ENCODE results near the gene FAM83G. TPM values are rescaled to one million over a fixed set of nuclear protein-coding genes. Genes with fewer than 3 reads are reported as not detected.

Gene FAM83G
- total RNA-seq, 1 experiment from 2014 or later, result 31.4 TPM

GRCh38 chr17:18961634-18962493, 42.7 kb downstream of the FAM83G start (continued):
- TF ChIP-seq USF2 (CRISPR knock-in tag; IDR thresholded peaks at IDR 0.05) (no peak), EMX1 (CRISPR knock-in tag; IDR thresholded peaks at IDR 0.05) (no peak), ATF1 (CRISPR knock-in tag; IDR thresholded peaks at IDR 0.05) (no peak), OVOL2 (CRISPR knock-in tag; IDR thresholded peaks at IDR 0.05; ENCODE audit: borderline replicate concordance) (no peak), CREB1 (CRISPR knock-in tag; IDR thresholded peaks at IDR 0.05) (no peak), ZNF138 (CRISPR knock-in tag; conservative IDR thresholded peaks at IDR 0.05) (no peak), FOXK1 (CRISPR knock-in tag; IDR thresholded peaks at IDR 0.05) (no peak)

DNA sequence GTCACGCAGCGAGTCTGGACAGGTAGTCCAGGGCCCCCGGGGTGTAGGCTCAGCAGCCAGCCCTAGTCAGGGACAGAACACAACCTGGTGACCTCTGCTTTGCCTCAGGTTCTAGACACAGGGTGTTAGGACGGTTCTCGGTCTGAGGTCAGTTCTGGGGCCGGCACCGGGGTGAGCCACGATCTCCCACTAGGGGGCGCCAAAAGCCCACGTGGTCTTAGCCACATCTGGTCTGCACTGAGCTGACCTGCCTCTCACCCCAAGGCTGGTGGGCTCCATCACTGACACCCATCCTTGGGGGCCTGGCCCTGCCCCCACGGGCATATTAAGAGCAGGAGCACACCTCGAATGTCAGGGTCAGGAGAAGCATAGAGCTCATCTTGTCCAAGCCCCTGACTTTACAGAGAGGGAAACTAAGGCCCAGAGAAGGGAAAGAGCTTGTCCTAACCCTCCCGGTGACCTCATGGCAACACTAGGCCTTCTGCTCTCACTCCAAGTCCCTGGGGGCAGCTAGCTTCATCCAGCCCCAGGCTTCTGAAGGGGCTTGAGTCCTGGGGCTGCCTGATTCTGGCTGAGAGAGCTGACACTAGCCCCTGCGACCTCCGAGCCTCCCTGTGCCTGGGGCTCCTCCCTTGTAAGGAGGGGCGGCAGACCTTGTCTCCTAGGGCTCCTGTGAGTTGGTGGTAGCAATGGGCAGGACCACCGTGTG, 43.6 kb downstream of the FAM83G start:
- Mint-ChIP-seq H3K4me3 (no peak overlapping the region), H3K27me3 (ENCODE audit: low read depth) (no peaks in the 10 kb centered on the region), H3K9me3 (no peaks in the 10 kb centered on the region), H3K4me1 (peaks cover 8% of the 10 kb centered on the region), H3K36me3 (no peaks in the 10 kb centered on the region), H3K27ac (no peak overlapping the region)
- ATAC-seq, result peak; percentile 95
- CTCF ChIA-PET, result interaction anchor here (0.5 to 2.6 kb wide), 30 partner anchors 7 to 144 kb away, joined by 3 to 22 read pairs (median 5); partner anchors contain the start of genes FAM83G, PRPSAP2 and SLC5A10
- DNase-seq (ENCODE audit: low spot score), result peak; percentile 93
- POLR2A ChIA-PET, result no interaction called here
- TF ChIP-seq ZNF121 (CRISPR knock-in tag; IDR thresholded peaks at IDR 0.05) (no peak), GABPB1 (CRISPR knock-in tag; IDR thresholded peaks at IDR 0.05) (0 out of 2 replicates have a peak, but pooled peaks have one; percentile 22), IRF1 (CRISPR knock-in tag; IDR thresholded peaks at IDR 0.05) (no peak), ZNF281 (CRISPR knock-in tag; IDR thresholded peaks at IDR 0.05) (no peak), ZNF532 (CRISPR knock-in tag; IDR thresholded peaks at IDR 0.05; ENCODE audit: borderline replicate concordance) (no peak), NFYB (CRISPR knock-in tag; conservative IDR thresholded peaks at IDR 0.05; ENCODE audit: low read depth) (no peak), NR1H2 (CRISPR knock-in tag; IDR thresholded peaks at IDR 0.05) (no peak), ZNF317 (CRISPR knock-in tag; IDR thresholded peaks at IDR 0.05; ENCODE audit: borderline replicate concordance, low read depth) (no peak), ZNF416 (CRISPR knock-in tag; IDR thresholded peaks at IDR 0.05) (no peak), CREM (CRISPR knock-in tag; IDR thresholded peaks at IDR 0.05) (no peak), RORB (CRISPR knock-in tag; IDR thresholded peaks at IDR 0.05) (no peak), ZNF219 (CRISPR knock-in tag; IDR thresholded peaks at IDR 0.05; ENCODE audit: borderline replicate concordance) (no peak), SOX15 (CRISPR knock-in tag; IDR thresholded peaks at IDR 0.05) (no peak)
- TF ChIP-seq, protein P1, sequence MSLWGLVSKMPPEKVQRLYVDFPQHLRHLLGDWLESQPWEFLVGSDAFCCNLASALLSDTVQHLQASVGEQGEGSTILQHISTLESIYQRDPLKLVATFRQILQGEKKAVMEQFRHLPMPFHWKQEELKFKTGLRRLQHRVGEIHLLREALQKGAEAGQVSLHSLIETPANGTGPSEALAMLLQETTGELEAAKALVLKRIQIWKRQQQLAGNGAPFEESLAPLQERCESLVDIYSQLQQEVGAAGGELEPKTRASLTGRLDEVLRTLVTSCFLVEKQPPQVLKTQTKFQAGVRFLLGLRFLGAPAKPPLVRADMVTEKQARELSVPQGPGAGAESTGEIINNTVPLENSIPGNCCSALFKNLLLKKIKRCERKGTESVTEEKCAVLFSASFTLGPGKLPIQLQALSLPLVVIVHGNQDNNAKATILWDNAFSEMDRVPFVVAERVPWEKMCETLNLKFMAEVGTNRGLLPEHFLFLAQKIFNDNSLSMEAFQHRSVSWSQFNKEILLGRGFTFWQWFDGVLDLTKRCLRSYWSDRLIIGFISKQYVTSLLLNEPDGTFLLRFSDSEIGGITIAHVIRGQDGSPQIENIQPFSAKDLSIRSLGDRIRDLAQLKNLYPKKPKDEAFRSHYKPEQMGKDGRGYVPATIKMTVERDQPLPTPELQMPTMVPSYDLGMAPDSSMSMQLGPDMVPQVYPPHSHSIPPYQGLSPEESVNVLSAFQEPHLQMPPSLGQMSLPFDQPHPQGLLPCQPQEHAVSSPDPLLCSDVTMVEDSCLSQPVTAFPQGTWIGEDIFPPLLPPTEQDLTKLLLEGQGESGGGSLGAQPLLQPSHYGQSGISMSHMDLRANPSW (CRISPR knock-in tag; conservative IDR thresholded peaks at IDR 0.05; ENCODE audit: low read depth), result no peak
- TF ChIP-seq, protein P2, sequence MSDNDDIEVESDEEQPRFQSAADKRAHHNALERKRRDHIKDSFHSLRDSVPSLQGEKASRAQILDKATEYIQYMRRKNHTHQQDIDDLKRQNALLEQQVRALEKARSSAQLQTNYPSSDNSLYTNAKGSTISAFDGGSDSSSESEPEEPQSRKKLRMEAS (CRISPR knock-in tag; IDR thresholded peaks at IDR 0.05), result peak; percentile 32; the same call in 1 of the 2 replicates
- TF ChIP-seq, protein P3, sequence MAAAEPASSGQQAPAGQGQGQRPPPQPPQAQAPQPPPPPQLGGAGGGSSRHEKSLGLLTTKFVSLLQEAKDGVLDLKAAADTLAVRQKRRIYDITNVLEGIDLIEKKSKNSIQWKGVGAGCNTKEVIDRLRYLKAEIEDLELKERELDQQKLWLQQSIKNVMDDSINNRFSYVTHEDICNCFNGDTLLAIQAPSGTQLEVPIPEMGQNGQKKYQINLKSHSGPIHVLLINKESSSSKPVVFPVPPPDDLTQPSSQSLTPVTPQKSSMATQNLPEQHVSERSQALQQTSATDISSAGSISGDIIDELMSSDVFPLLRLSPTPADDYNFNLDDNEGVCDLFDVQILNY (CRISPR knock-in tag; IDR thresholded peaks at IDR 0.05), result no peak
